NOMO-1 treated with DMSO at 0.1 percent for 48 hours (cell line): ENCODE results near the gene CYP11A1.
A peak's percentile ranks its signal among the peaks of the same experiment; 100 is the strongest.

ENCODE experiments used
- DNase-seq: peaks from one replicate; lab custom pipeline; 2025; ENCODE audit not compliant: unreplicated experiment; lab: John Stamatoyannopoulos, UW

Gene CYP11A1

DNA sequence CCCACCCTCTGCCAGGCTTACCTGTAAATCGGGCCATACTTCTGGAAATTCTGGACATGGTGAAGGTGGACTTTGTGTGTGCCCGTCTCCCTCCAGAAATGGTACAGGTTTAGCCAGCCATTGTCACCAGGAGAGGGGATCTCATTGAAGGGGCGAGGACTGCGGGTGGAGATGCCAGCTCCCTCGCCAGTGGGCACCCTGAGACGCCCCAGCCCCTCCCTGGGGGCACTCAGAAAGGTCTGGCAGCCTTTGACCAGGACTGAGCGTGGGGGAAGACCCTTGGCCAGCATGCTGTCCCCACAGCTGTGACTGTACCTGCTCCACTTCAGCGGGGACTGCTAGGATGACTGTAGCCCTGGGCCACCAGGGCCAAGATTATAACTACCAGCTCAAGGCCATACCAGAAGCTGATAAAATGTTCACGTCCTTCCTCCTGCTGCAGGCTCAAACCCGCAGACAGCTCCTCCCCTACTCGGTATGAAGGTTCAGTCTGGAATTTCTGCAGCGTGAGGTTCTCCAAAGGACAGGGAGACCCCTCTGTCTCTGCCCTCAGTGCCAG is at the start of gene CYP11A1:
Gene CYP11A1 (minus strand): TSS at position 351 of the 559 bp plus-strand sequence. CDS start 61 bp downstream, at position 290.
- DNase-seq: no peak

DNA sequence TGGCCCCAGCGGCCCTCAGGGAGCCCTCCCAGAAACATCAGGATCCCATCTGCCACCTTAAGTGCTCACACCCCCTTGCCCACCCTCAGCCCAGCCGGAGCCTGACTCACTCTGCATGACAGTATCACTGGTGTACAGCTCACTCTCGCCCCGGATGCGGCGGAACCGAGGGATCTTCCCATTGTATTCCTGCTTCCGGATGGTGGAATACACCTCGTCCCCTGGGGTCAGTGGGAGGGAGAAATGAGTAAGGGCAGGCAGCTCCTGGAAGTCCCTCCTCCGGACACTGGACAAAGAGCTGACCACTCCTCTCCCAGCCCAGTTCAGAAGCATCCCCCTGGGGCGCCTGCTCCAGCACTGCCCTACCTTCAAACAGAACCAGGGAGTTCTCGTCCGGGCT is 49.8 kb upstream of the CYP11A1 start:
- no peak for DNase-seq

DNA sequence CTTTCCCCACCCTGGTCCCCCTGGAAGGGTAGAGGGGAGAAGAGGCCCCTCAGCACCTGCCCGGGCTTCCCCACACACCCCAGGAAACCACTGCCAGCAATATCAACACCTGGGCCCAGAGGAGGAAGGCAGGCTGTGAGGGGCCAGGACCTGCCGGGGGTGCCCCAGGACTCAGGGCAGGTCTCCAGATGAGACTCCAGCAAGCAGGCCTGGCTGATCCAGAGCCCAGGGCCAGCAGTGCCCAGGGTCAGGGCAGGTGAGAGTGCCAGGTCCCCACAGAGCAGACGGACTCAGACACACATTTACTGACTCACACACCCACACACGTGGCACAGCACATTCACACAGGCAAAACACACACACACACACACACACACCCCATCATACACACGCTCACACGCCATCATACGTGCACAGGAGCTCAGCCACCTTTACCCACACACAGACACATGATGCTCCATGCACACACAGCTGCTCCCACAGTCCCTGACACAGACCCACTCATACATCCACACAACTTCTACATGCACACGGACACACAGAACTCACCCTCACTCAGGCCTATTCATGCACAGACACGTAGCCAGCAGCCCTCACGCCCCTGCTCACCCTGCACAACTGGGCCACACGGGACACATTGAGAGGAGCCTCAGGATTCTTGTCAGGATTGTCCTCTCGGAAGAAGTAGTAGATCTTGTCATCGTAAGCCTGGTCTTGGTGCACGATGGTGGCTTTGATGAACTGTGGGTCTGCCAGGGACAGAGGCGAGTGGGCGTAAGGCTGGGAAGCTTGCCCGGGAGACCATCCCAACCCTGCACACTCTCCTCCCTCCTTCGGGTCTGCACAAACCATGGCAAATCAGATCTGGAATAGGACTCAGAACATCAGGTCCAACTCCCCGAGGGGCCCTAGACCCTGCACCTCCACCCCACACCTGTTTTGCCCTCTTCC is 48.8 kb upstream of the CYP11A1 start:
- no peak for DNase-seq

DNA sequence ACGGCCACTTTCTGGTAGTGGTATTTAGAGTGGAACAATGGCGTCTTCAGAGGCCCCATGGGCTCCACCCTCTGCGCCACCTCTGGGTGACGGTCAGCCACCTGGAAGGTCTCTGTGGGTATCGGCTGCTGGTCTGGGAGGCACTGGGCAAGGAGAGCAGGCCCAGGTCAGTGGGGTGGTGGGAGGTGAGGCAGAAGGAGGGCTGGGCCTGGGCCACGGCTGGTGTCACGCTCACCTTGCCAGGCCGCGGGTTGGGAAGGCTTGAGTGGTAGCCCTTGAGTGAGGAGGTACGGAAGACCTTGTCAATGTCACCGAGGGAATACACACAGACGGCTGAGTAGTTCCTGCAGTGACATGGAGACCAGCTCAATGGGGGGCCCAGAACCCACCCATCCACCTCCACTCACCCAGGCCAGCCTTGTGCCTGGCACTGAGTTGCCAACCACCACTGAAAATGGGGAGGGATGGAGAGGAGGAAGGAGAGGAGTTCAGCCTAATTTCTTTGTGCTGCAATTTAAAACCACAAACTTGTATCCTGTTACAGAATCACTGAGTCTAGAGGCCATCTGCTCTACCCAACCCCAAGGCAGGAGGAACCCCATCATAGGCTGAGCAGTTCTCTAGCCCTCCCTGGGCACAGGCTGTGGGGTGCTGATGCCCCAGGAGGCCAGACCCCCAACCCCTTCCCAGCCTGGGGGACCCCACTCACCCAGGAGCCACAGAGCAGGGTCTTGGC is 47.3 kb upstream of the CYP11A1 start:
- DNase-seq: peak; percentile 37

DNA sequence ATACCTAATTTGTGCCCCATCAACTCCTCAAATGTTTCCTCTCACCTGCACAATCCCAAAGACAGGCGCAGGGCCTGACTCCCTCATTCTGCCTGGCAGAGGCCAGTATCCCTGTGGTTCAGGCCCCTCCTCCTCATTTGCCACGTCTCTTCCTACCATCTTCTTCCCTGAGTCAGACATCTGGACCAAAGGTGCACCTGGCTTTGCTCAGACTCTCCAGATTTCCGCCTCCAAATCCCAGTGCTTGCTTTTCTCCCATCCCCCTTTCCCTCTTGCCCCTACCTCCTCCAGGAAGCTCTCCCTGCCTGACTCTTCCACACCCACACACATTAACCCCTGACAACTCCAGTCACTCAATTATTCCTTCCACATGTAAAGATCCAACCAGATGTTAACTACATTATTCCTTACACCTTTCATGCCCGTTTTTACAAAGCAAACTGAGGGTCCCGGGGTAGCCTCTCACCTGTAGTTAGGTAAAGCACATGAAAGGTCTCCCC is 46.7 kb upstream of the CYP11A1 start:
- DNase-seq: no peak

DNA sequence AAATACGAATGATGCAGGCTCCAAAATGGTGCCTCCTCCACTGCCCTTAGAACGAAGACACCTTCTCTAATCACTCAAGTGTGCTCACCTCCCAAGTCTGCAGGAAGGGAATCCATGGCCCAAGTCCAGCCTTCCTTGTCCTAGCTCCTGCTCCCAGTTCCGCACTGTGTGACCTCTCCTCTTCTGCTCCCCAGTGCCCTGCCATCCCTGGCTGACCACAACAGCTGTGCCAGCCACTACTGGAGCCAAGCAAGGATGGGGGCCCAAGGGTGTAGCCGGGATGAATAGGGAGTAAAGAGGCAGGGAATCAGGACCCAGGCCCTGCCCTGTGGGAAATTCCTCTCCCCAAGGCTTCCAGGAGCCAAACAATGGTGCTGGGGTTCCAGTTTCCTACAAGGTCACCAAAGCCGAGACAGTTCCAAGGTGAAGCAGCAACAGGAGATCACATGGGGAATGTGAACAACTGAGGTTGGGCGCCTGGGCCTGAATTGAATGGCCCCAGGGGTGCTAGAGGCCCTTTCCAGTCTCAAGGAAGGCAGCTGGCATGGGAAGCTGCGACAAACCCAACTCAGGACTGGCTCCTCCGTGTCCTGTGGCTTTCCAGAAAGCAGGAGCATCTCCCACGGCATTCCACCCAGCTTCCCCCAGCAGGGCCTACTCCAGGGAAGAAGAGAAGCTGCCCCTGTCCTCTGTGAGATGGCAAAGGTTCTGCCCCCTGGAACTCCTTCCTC is 46.1 kb upstream of the CYP11A1 start:
- no peak for DNase-seq

DNA sequence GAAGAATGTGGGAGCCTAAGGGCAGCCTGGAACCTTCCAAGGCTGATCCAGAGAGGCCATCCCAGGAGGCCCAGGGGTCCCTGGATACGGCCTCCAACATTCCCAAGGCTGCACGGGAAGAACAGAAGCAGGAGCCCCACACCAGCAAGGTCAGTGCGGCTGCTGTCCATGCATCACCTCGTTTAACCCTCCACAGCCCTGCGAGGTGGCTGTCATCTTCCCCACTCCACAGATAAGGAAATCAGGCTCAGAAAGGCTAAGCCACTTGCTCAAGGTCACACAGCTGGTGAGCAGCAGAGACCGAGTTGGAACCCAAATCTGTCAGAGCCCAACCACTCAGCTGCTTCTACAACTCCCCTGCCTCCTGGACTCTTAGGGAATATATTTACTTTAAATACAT is 44.7 kb upstream of the CYP11A1 start:
- DNase-seq: no peak

DNA sequence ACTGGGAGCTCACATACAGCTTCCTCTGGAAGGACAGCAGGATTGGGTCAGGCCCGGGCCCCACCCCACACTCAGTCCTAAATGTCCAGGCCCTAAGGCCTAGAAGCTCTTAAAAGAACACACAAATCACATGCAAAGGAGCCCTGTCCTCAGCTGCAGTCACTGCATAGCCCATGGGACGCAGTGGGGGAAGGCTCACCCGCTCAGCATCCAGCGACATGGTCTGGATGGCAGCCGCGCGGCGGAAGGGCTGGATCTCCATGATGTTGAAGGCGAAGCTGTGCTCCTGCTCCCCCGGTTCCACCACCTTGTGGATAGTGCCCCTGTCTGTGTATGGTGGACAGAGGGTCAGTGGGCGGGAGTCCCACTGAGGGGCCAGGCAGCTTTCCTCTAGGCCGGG is 44.2 kb upstream of the CYP11A1 start:
- DNase-seq: no peak

DNA sequence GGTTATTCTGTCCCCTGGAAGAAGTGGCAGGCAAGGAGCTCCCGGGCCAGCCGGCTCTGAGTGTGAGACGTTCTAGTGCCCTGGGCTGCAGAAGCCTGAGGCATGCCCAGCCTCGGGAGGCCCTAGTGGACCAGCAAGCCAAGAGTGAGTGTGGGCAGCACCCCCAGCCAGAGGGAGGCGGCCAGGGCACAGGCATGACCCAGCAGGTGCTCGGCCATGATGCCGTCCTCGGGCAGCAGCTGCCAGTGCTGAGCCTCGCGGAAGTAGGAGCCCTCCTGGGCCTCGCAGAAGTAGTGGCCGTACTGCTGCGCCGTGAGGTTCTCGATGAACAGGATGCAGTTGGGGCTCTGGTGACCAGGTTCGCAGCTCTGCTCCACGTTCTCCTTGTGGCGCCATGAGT is 43.1 kb upstream of the CYP11A1 start:
- no peak for DNase-seq

DNA sequence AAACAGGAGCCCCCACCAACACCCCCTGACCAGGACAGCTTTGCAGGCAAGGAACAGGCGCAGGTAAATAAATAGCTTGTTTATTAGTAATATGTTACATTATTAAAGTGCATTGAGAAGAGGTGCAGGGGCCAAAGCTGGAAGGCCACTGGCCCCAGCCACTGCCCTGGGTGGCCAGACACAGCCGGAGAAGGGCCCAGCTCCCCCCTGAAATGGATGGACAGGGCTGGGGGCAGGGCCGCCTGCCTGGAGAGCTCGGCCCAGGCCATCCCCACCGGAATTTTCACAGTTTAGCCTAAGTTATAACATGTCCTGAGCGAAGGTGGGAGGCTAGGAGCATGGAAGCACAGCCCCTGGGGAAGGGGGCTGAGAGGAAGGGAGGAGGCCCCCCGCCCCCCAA is 41.8 kb upstream of the CYP11A1 start:
- DNase-seq: no peak

DNA sequence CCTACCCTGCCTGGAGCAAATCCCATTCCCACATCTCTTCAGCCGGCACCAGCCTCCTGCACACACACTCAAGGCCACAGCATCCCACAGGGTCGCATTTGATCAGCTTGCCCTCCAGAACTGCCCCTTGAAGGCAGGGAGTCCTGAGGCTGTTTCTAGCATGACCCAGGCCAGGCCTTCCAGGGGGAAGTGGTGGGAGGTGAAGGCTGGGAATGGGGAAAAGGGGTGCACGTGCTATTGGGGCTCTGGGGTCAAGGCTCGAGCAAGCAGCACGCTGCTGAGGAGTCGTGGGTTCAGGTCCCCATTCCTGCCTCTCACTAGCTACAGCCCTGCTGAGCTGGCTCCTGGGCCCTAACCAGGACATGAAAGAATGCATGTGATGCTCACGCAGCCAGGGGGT is 41.4 kb upstream of the CYP11A1 start:
- no peak for DNase-seq

DNA sequence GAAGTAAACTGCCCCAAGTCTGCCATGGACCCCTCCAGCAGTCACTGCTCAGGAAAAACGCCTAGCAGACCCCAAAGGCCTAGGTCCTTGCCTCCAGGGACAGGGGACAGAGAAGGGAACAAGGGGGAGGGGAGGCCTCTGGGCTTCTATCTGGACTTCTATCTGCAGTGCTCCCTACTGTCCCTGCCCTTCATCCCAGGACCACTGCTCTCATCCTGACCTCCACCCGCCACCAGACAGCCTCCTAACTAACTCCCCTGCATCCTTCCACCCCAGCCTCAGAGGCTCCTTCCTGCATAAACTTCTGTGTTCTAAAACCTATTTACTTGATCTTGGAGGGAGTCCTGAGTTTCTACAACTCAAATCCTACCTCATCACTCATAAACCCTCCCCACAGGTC is 40.9 kb upstream of the CYP11A1 start:
- DNase-seq: no peak

DNA sequence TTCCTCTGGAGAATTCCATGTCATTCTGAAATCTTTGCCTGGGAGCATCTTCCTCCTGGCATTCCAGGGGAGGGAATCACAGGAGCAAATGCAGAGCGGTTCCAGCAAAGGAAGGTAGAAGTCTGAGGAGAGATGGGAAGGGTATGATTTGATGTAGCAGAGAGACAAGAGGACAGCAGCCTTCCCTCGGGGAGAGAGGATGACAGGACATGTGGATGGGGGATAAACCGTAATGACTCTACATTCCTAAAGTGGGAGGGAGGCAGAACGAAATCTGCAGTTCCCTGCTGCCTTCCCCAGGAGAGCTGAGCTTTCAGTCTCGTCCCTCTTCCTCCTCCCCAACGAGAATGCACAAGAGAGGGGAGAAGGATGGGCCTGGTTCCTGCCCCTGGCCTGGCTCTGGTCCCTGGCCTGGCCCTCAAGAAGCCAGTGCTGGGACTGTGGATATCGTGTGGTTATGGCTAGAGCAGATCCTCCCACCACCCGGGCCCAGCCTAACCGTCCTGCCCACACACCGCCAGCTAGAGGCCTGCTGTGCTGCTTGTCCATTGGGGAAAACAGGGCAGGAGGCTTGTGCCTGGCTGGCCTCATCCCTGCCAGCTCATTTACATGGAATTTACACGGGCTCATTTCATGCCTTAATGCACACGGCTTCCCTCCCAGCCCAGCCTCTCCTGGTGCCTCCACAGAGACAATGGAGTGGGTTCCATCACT is 39.7 kb upstream of the CYP11A1 start:
- no peak for DNase-seq

DNA sequence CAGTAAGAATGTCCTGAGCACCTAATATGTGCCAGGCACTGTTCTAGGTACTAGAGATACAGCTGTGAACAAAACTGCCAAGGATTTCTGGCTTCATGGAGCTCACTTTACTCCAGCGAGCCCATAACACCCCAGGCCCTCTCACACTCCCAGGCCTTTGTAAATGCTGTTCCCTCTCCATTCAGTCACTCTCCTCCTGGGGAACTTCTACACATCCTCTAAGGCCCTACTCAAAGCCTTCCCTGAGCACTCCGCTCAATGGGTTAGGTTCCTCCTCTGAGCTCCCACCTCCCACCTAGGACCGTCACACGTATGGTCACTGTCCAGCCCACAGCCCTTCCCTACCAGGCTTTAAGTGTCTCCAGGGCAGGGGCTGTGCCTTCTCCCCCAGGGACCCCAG is 39.1 kb upstream of the CYP11A1 start:
- DNase-seq: no peak

DNA sequence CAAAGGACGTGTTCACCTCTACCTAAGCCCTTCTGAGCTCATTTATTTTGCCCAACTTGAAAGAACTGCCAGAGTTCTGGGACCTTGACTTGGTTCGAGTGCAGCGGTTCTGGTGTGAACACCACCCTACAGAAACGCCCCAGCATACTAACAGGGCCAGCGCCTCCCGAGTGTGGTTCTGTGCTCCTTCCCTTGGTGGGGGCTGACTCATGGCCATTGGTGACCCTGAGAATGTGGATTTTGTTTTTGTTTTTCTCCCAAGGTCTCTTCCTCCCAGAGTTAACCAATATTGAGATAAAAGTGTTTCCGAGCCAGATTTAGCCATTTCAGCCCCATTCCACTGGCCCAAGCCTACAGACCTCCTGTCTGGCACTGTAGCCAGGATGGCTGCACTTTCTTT is 38.4 kb upstream of the CYP11A1 start:
- DNase-seq: no peak

DNA sequence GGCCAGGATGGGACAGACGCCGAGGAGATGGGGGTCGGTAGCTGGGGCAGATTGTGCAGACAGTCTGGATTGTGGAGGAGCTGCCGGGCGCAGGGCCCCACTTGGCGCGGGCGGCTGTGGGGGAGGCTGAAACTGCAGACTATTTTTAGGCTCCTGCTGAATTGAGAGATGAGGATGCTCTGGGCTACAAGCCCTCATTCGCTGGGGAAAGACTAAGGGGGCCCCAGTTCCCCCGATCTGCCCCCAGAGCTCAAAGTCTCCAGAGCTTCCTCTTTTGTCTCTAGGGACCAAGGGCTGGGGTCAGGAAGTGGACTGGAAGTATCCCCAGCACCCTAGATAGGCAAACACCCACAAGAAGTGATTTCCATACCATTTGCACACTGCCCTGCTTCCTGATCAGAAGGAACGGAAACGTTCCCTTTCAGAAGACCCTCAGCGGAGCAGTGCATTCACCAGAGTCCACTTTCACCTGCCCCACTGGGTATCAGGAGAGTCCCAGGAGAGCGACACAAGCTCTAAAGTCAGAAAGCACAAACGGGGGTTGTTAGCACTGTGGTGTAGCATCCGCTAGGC is 36.6 kb upstream of the CYP11A1 start:
- DNase-seq: peak; percentile 33

DNA sequence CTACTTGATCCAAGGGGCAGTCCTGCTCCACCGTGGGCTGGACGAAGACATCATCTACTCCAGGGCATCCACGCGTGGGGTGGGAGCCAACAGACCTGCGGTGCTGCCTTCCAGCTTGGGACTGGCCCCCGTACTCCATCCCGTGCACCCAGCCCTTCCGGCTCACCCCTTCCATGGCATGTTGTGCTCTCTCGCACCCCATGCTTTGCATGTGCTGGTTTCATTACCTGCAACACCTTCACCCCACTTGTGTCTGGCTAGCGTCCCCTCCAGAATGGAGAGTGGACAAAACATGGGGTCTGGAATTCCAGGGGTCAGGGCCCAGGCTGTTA is 36.1 kb upstream of the CYP11A1 start:
- DNase-seq: no peak

DNA sequence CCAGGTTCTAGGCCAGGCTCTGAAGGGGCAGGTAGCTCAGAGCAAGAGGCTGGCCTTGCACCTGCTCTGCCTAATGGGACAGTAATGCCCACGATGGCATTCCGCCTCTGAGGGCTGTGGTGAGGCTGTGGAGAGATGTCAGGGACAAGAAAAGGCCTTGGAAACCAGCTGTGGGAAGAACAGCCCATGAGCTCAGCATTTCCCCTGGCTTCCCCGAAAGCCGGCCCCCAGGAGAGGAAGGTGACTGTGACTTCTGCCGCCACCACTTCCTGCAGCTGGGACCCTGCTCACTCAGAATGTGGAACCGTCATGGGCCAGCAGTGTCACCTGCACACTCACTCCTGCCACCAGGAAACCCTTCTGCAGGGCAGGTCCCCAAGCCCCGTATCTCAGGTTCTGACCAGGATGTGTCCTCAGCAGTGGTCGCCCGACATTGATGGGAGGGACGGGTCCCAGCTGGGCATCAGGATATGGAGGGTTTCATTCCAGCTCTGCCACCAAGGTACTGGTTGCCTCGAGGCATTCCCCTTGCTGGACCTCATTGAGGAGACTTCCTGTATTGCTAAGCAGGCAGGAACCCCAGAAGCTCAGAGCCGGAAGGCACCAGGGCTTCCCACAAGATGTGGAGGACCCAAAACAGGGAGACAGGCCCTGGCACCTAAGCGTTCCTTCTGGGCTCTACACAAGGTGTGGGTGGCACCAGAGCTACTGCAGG is 35.6 kb upstream of the CYP11A1 start:
- DNase-seq: peak; percentile 73

DNA sequence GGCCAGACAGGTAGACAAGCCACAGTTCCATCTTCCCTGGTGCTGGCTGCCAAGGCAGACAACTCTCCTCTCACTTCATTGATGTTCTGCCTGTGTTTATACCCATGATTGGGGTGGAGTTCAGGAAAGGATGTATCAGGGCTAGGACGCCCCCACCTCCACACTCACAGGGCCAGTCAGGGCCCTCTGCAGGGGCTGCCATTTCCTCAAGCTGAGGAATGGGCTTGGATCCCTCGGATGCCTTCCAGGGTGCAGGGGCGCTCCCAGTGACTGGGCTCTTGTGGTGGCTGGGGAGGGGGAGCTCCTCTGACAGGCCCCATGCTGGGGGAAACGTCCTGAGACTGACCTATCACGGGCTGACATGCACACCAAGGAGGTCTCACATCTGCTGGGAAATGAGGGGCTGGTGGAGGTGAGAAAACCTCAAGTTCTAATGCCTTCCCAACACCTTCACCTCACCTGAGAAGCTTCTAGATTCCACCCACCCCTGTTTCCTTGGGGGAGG is 34.9 kb upstream of the CYP11A1 start:
- no peak for DNase-seq
